HCT116 (cell line): ENCODE results near the gene NEU4. TPM values are rescaled to one million over a fixed set of nuclear protein-coding genes. Genes with fewer than 3 reads are reported as not detected.

Source experiments
- ATAC-seq: fragments of 200-7000 bp; cut with Tn5 transposase; 2 replicates; pipeline ENCODE4 v1.9.1; 2020; ENCODE audit warnings: mild to moderate bottlenecking, moderate library complexity
- BruUV-seq: library from RNA; stranded (reverse); fragments of 400-500 nt; replicated peaks from 2 replicates; lab custom pipeline; 2021; lab: Mats Ljungman, UMichigan
- CTCF ChIA-PET: fragments of 300-600 bp; sonication (Branson Sonifier 250); formaldehyde crosslinking; loops from one replicate; lab custom pipeline; 2021; ENCODE audit warnings: antibody characterized with exemption; lab: Charles Lee
- POLR2A ChIA-PET: fragments of 300-600, 350-600 bp; sonication (Branson Sonifier 250); formaldehyde crosslinking; loops from one replicate; lab custom pipeline; 2021; ENCODE audit warnings: antibody characterized with exemption; lab: Charles Lee
- RAD21 ChIA-PET, 2 experiments: fragments of 300-600 bp; sonication (Branson Sonifier 250); formaldehyde crosslinking; loops; one replicate each; lab custom pipeline; 2023; ENCODE audit warnings: low total read pairs in 2 of 2; ENCODE audit not compliant: uncharacterized antibody in 2 of 2, unreplicated experiment in 2 of 2, low non-redundant PET in 1 of 2; lab: Charles Lee
- DNase-seq: peaks from one replicate; pipeline ENCODE4 v3.0.0-alpha.2; 2010; ENCODE audit warnings: low read depth, low spot score
- H2AFZ ChIP-seq: fragments of 200-600 bp; shearing (Covaris generic), sonication (generic); 2 replicates; pipeline ENCODE4 v1.6.1; 2017; ENCODE audit warnings: low read depth, mixed run types, mixed read lengths, antibody characterized with exemption, low read length; ENCODE audit not compliant: poor library complexity, severe bottlenecking
- H3K27ac ChIP-seq: 2 replicates; pipeline ENCODE4 v1.5.1; 2012; ENCODE audit warnings: low read depth, low read length
- H3K27me3 ChIP-seq: fragments of 200-600 bp; sonication (generic); 2 replicates; pipeline ENCODE4 v1.6.1; 2016; ENCODE audit warnings: mixed run types, low read length, mixed read lengths; ENCODE audit not compliant: insufficient read depth
- H3K36me3 ChIP-seq, 2 experiments: fragments of 200-500 bp in 1 of 2; fragments of 200-600 bp in 1 of 2; sonication (Bioruptor generic) in 1 of 2; sonication (generic) in 1 of 2; 2 replicates each; pipeline versions ENCODE4 v1.5.1 to v1.6.1; 2014 to 2016; ENCODE audit warnings: low read length in 2 of 2, inconsistent platforms in 1 of 2, mixed read lengths in 1 of 2, mixed run types in 1 of 2; ENCODE audit not compliant: insufficient read depth in 2 of 2, control insufficient read depth in 1 of 2
- H3K4me1 ChIP-seq, 2 experiments: fragments of 200-600 bp in 1 of 2; sonication (generic) in 1 of 2; 2 replicates each; pipeline versions ENCODE4 v1.5.1 to v1.6.1; 2012 to 2017; ENCODE audit warnings: low read length in 2 of 2, inconsistent platforms in 1 of 2, mild to moderate bottlenecking in 1 of 2, mixed read lengths in 1 of 2, mixed run types in 1 of 2, moderate library complexity in 1 of 2; ENCODE audit not compliant: insufficient read depth in 2 of 2, control insufficient read depth in 1 of 2
- H3K4me2 ChIP-seq: fragments of 200-600 bp; sonication (generic); 2 replicates; pipeline ENCODE4 v1.6.1; 2017; ENCODE audit warnings: mixed run types, low read length, mixed read lengths
- H3K4me3 ChIP-seq, 2 experiments: fragments of 200-600 bp in 1 of 2; sonication (generic) in 1 of 2; replicated peaks in 1 of 2; 2 replicates each; pipeline ENCODE4 v1.5.1; 2011 to 2016; ENCODE audit warnings: low read length in 2 of 2, control low read depth in 1 of 2, low read depth in 1 of 2, mild to moderate bottlenecking in 1 of 2, mixed read lengths in 1 of 2, mixed run types in 1 of 2
- H3K79me2 ChIP-seq: fragments of 200-600 bp; sonication (generic); 2 replicates; pipeline ENCODE4 v1.6.1; 2017; ENCODE audit warnings: mild to moderate bottlenecking, mixed run types, low read length, moderate library complexity, mixed read lengths; ENCODE audit not compliant: insufficient read depth
- H3K9ac ChIP-seq: fragments of 200-600 bp; sonication (generic); 2 replicates; pipeline ENCODE4 v1.6.1; 2016; ENCODE audit warnings: low read length, mixed read lengths
- H3K9me2 ChIP-seq: fragments of 200-600 bp; sonication (generic), shearing (Covaris generic); 2 replicates; pipeline ENCODE4 v1.6.1; 2017; ENCODE audit warnings: mixed run types, mild to moderate bottlenecking, moderate library complexity; ENCODE audit not compliant: insufficient read depth
- H3K9me3 ChIP-seq, 2 experiments: fragments of 200-500 bp in 1 of 2; fragments of 200-600 bp in 1 of 2; sonication (Bioruptor generic) in 1 of 2; sonication (generic) in 1 of 2; 2 replicates each; pipeline ENCODE4 v1.6.1; 2014 to 2017; ENCODE audit warnings: low read length in 2 of 2, mixed read lengths in 2 of 2, inconsistent platforms in 1 of 2, low read depth in 1 of 2, mild to moderate bottlenecking in 1 of 2, mixed run types in 1 of 2, moderate library complexity in 1 of 2; ENCODE audit not compliant: control insufficient read depth in 1 of 2, insufficient read depth in 1 of 2
- H4K20me1 ChIP-seq: fragments of 200-600 bp; sonication (generic), shearing (Covaris generic); 2 replicates; pipeline ENCODE4 v1.6.1; 2017; ENCODE audit warnings: mixed run types, mild to moderate bottlenecking, moderate library complexity; ENCODE audit not compliant: insufficient read depth
- CBX3 ChIP-seq: IDR thresholded peaks from 2 replicates; pipeline ENCODE4 v1.6.1; 2012; ENCODE audit warnings: low read depth
- CEBPB ChIP-seq: IDR thresholded peaks from 2 replicates; pipeline ENCODE4 v1.6.1; 2012; ENCODE audit warnings: low read depth
- EGR1 ChIP-seq: IDR thresholded peaks from 2 replicates; pipeline ENCODE4 v1.6.1; 2012; ENCODE audit warnings: low read depth
- JUND ChIP-seq: IDR thresholded peaks from 2 replicates; pipeline ENCODE4 v1.6.1; 2012
- POLR2A ChIP-seq: IDR thresholded peaks from 2 replicates; pipeline ENCODE4 v1.7.0; 2011; ENCODE audit warnings: borderline replicate concordance; ENCODE audit not compliant: insufficient read depth, insufficient read length; ENCODE audit errors: extremely low read depth
- POLR2AphosphoS5 ChIP-seq: IDR thresholded peaks from 2 replicates; pipeline ENCODE4 v1.6.1; 2011; ENCODE audit warnings: mild to moderate bottlenecking, low read depth, low read length, moderate library complexity
- RAD21 ChIP-seq: IDR thresholded peaks from 2 replicates; pipeline ENCODE4 v1.6.1; 2012; ENCODE audit warnings: low read depth, mild to moderate bottlenecking
- REST ChIP-seq: IDR thresholded peaks from 2 replicates; pipeline ENCODE4 v1.6.1; 2012; ENCODE audit warnings: low read depth
- SIN3A ChIP-seq: IDR thresholded peaks from 2 replicates; pipeline ENCODE4 v1.6.1; 2012; ENCODE audit warnings: low read depth
- TCF7L2 ChIP-seq: IDR thresholded peaks from 2 replicates; pipeline ENCODE4 v1.7.0; 2011; ENCODE audit warnings: borderline replicate concordance, inconsistent platforms; ENCODE audit not compliant: insufficient read depth, insufficient read length; ENCODE audit errors: extremely low read depth
- YY1 ChIP-seq: IDR thresholded peaks from 2 replicates; pipeline ENCODE4 v1.6.1; 2011; ENCODE audit warnings: low read length, low read depth, moderate library complexity, mild to moderate bottlenecking; ENCODE audit not compliant: insufficient replicate concordance; ENCODE audit errors: extremely low read depth
- ZBTB33 ChIP-seq: IDR thresholded peaks from 2 replicates; pipeline ENCODE4 v1.6.1; 2011; ENCODE audit warnings: mild to moderate bottlenecking, low read length, moderate library complexity; ENCODE audit not compliant: insufficient replicate concordance; ENCODE audit errors: extremely low read depth
- ZFX ChIP-seq: fragments of 450-650 bp; IDR thresholded peaks from 2 replicates; pipeline ENCODE4 v1.6.1; 2017
- intact Hi-C: fragments of 100-400 bp; cut with micrococcal nuclease; formaldehyde crosslinking; loops from 2 replicates; pipeline ENCODE4 v1.10.0; 2022
- total RNA-seq: library from RNA; stranded (reverse); gene quantifications from one replicate; pipeline ENCODE4 v1.2.1, GENCODE V29; 2021; ENCODE audit not compliant: unreplicated experiment
- TF ChIP-seq, protein P1 (sequence below), 3 experiments: fragments of 200-600 bp in 1 of 3; sonication (generic) in 1 of 3; IDR thresholded peaks in 2 of 3; conservative IDR thresholded peaks in 1 of 3; 2 replicates each; pipeline ENCODE4 v1.5.1; 2012 to 2017; ENCODE audit warnings: low read depth in 2 of 3, low read length in 2 of 3, antibody characterized with exemption in 1 of 3, borderline replicate concordance in 1 of 3, control low read depth in 1 of 3, mild to moderate bottlenecking in 1 of 3, mixed read lengths in 1 of 3, mixed run types in 1 of 3, moderate library complexity in 1 of 3; ENCODE audit not compliant: insufficient read depth in 1 of 3
- TF ChIP-seq, protein P2 (sequence below): IDR thresholded peaks from 2 replicates; pipeline ENCODE4 v1.6.1; 2012

Gene NEU4
- total RNA-seq, 1 experiment from 2014 or later = 0.34 TPM

DNA sequence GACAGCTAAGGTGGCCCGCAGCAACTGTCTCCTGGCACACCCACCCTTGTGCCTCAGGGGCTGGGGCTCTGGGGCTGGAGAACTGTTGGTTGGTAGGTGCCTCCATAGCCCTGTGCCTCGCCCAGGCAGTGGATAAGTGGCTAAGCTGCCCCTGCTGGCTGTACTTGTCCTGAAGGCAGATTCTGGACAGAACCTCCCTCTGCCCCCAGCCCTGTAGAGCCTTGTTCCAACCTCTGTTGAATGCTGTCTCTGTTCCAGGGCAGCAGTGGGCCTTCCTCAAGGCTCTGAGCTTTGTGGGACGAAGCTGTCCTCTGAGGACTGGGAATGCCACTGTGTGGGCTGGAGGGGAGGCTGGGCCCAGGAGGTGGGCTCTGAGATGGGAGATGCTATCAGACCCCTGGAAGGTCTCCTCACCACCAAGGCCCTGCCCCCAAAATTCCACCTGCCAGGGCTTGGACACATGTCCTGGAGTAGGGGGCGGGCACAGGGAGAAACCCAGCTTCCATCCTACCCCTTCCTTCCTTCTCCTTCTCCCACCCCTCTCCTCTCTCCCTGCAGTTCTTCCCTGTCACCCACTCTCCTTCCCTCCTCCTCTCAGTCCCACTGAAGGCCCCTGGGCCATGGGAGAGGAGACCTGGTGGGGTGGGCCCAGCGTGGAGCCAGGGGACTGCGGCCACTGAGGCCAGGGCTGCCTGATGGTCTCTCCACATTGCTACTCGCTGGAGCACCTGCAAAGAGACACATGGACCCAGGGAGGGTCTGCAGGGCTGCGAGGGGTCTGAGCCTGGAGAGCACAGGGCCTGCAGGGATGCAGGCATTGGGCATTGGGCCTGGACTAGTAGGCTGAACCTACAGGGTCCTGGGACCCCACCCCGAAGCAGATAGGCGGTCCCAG, 51.4 kb downstream of the NEU4 start:
- TF ChIP-seq, protein P1, sequence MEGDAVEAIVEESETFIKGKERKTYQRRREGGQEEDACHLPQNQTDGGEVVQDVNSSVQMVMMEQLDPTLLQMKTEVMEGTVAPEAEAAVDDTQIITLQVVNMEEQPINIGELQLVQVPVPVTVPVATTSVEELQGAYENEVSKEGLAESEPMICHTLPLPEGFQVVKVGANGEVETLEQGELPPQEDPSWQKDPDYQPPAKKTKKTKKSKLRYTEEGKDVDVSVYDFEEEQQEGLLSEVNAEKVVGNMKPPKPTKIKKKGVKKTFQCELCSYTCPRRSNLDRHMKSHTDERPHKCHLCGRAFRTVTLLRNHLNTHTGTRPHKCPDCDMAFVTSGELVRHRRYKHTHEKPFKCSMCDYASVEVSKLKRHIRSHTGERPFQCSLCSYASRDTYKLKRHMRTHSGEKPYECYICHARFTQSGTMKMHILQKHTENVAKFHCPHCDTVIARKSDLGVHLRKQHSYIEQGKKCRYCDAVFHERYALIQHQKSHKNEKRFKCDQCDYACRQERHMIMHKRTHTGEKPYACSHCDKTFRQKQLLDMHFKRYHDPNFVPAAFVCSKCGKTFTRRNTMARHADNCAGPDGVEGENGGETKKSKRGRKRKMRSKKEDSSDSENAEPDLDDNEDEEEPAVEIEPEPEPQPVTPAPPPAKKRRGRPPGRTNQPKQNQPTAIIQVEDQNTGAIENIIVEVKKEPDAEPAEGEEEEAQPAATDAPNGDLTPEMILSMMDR (IDR thresholded peaks at IDR 0.05 in 2 of 3, conservative IDR thresholded peaks at IDR 0.05 in 1 of 3; ENCODE audit: borderline replicate concordance in 1 of 3, insufficient read depth in 1 of 3, low read depth in 2 of 3, low read length in 2 of 3) = no peak
- TF ChIP-seq SIN3A (no peak), CEBPB (no peak), RAD21 (no peak), ZBTB33 (no peak), TCF7L2 (no peak), CBX3 (no peak), POLR2AphosphoS5 (no peak), POLR2A (no peak), REST (no peak), ZFX (no peak), EGR1 (no peak), YY1 (no peak), JUND (no peak)
- TF ChIP-seq, protein P2, sequence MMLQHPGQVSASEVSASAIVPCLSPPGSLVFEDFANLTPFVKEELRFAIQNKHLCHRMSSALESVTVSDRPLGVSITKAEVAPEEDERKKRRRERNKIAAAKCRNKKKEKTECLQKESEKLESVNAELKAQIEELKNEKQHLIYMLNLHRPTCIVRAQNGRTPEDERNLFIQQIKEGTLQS = no peak
- no peaks in the 10 kb centered on the region for H3K9me2 ChIP-seq
- ChIA-PET CTCF (no interaction called here), POLR2A (no interaction called here), RAD21 (no interaction called here)
- H3K9ac ChIP-seq = no peak overlapping the region
- no peaks in the 10 kb centered on the region; a peak in 1 of 4 replicates for H3K4me1 ChIP-seq
- DNase-seq (no peak), ATAC-seq (peak; percentile 28; the same call in 1 of the 2 replicates)
- H3K79me2 ChIP-seq = no peaks in the 10 kb centered on the region
- H3K36me3 ChIP-seq = no peaks in the 10 kb centered on the region
- no peak overlapping the region for H3K4me2 ChIP-seq
- no peak overlapping the region for H2AFZ ChIP-seq
- H3K27me3 ChIP-seq = no peaks in the 10 kb centered on the region
- intact Hi-C loops = no loop called here
- H3K9me3 ChIP-seq = peaks cover 0 to 9% of the 10 kb centered on the region in 2 experiments; a peak in 1 of 4 replicates
- no peak overlapping the region for H3K4me3 ChIP-seq
- BruUV-seq = no TSS peak
- H3K27ac ChIP-seq = no peak overlapping the region
- H4K20me1 ChIP-seq = no peaks in the 10 kb centered on the region
